HepG2 (cell line): ENCODE results near the gene RNF208. TPM values are rescaled to one million over a fixed set of nuclear protein-coding genes. Genes with fewer than 3 reads are reported as not detected.

ENCODE experiments used
- NFE2L2 ChIP-seq: fragments of 150-350 bp; IDR thresholded peaks from 2 replicates; pipeline ENCODE4 v1.6.1; 2014; ENCODE audit warnings: low read length
- TBX3 ChIP-seq: fragments of 450-650 bp; IDR thresholded peaks from 2 replicates; pipeline ENCODE4 v1.6.1; 2017; ENCODE audit warnings: antibody characterized with exemption, mild to moderate bottlenecking, inconsistent platforms, borderline replicate concordance
- YY1 ChIP-seq: IDR thresholded peaks from 2 replicates; pipeline ENCODE4 v1.6.1; 2011; ENCODE audit warnings: low read length, low read depth, moderate library complexity, mild to moderate bottlenecking; ENCODE audit not compliant: insufficient read depth, insufficient replicate concordance
- ZBTB33 ChIP-seq: sonication (generic); formaldehyde crosslinking; IDR thresholded peaks from 2 replicates; pipeline ENCODE4 v1.4.0; 2020; ENCODE audit warnings: missing genetic modification reagents
- ZNF441 ChIP-seq: sonication (generic); formaldehyde crosslinking; IDR thresholded peaks from 2 replicates; pipeline ENCODE4 v1.7.0; 2021; ENCODE audit warnings: missing genetic modification reagents, borderline replicate concordance
- ZNF446 ChIP-seq: sonication (generic); formaldehyde crosslinking; IDR thresholded peaks from 2 replicates; pipeline ENCODE4 v1.5.0; 2020; ENCODE audit warnings: mild to moderate bottlenecking, missing genetic modification reagents
- ZNF687 ChIP-seq: sonication (generic); formaldehyde crosslinking; IDR thresholded peaks from 2 replicates; pipeline ENCODE4 v1.5.1; 2020; ENCODE audit warnings: mild to moderate bottlenecking, missing genetic modification reagents, moderate library complexity
- polyA plus RNA-seq, 8 experiments: library from polyadenylated mRNA; depleted of rRNA in 3 of 8; stranded (reverse) in 7 of 8; unstranded in 1 of 8; fragments of >200 nt; fragmentation: Illumina TruSeq in 4 of 8; extraction: Trizol in 4 of 8; gene quantifications; 2 replicates each; pipeline versions ENCODE4 v1.2.1 to v1.2.3, GENCODE V29; 2011 to 2016; ENCODE audit warnings: low read depth in 4 of 8, missing spikeins in 1 of 8, mixed read lengths in 1 of 8; ENCODE audit not compliant: insufficient read depth in 1 of 8
- total RNA-seq, 5 experiments: library from RNA; depleted of rRNA; stranded (reverse); fragments of >200 nt; fragmentation: Illumina TruSeq; extraction: Trizol; gene quantifications; 2 replicates each; pipeline ENCODE4 v1.2.3, GENCODE V29; 2016; ENCODE audit warnings: low read depth in 1 of 5

RNF208 gene
- total and polyA plus RNA-seq, 2 of the 13 experiments (the other 11 are each of a cell fraction or from before 2014, with no cell fraction given): 1.6 to 2.1 TPM

GRCh38 chr9:137268538-137269201, 46.6 kb upstream of the RNF208 start (continued):
- TF ChIP-seq ZBTB33 (CRISPR knock-in tag): peak; percentile 69
- peak; percentile 89 for TF ChIP-seq NFE2L2
- peak; percentile 65; the same call in 1 of the 2 replicates for TF ChIP-seq ZNF441 (CRISPR knock-in tag)
- no peak for TF ChIP-seq YY1
- no peak for TF ChIP-seq ZNF446 (CRISPR knock-in tag)
- TF ChIP-seq TBX3: no peak
- TF ChIP-seq ZNF687 (CRISPR knock-in tag): peak; percentile 26
